HEK293T (cell line): ENCODE measurements around the gene KLK10.

Experiments used
- ARNT ChIP-seq: fragments of 450-650 bp; IDR thresholded peaks from 2 replicates; pipeline ENCODE4 v1.6.1; 2017; ENCODE audit warnings: mild to moderate bottlenecking
- BHLHE40 ChIP-seq: fragments of 450-650 bp; IDR thresholded peaks from 2 replicates; pipeline ENCODE4 v1.6.1; 2016; ENCODE audit warnings: mild to moderate bottlenecking, moderate library complexity, borderline replicate concordance
- FOXA1 ChIP-seq: fragments of 450-650 bp; IDR thresholded peaks from 2 replicates; pipeline ENCODE4 v1.6.1; 2016; ENCODE audit warnings: mild to moderate bottlenecking
- FOXM1 ChIP-seq: fragments of 450-650 bp; IDR thresholded peaks from 2 replicates; pipeline ENCODE4 v1.6.1; 2017; ENCODE audit warnings: mild to moderate bottlenecking, borderline replicate concordance
- SP1 ChIP-seq: fragments of 450-650 bp; IDR thresholded peaks from 2 replicates; pipeline ENCODE4 v1.6.1; 2017
- ZNF384 ChIP-seq: fragments of 450-650 bp; IDR thresholded peaks from 2 replicates; pipeline ENCODE4 v1.6.1; 2016

GRCh38 chr19:51027873-51028272 is 8.4 kb upstream of the KLK10 start:
- no peak for TF ChIP-seq ARNT
- no peak for TF ChIP-seq FOXM1
- TF ChIP-seq BHLHE40: no peak
- TF ChIP-seq ZNF384: no peak
- no peak for TF ChIP-seq FOXA1
- no peak for TF ChIP-seq SP1
